Effector CD8-positive, alpha-beta T cell (primary cell): ENCODE results near the gene KCNA3.
A peak's percentile ranks its signal among the peaks of the same experiment; 100 is the strongest.
"Not testable (repeated sequence)": the region's sequence is repeated elsewhere in the genome, so short reads cannot be mapped to it uniquely, and the experiment has no call there.

ENCODE experiments used
- DNase-seq: peaks from one replicate; lab custom pipeline; 2025; lab: John Stamatoyannopoulos, UW

Gene KCNA3

GRCh38 chr1:110680036-110680735, 5.4 kb upstream of the KCNA3 start:
- no peak for DNase-seq

GRCh38 chr1:110677526-110677925, 2.8 kb upstream of the KCNA3 start:
- DNase-seq, result no peak

- DNase-seq, result no peak
Observed at GRCh38 chr1:110676970-110677369, 2.2 kb upstream of the KCNA3 start.

DNA sequence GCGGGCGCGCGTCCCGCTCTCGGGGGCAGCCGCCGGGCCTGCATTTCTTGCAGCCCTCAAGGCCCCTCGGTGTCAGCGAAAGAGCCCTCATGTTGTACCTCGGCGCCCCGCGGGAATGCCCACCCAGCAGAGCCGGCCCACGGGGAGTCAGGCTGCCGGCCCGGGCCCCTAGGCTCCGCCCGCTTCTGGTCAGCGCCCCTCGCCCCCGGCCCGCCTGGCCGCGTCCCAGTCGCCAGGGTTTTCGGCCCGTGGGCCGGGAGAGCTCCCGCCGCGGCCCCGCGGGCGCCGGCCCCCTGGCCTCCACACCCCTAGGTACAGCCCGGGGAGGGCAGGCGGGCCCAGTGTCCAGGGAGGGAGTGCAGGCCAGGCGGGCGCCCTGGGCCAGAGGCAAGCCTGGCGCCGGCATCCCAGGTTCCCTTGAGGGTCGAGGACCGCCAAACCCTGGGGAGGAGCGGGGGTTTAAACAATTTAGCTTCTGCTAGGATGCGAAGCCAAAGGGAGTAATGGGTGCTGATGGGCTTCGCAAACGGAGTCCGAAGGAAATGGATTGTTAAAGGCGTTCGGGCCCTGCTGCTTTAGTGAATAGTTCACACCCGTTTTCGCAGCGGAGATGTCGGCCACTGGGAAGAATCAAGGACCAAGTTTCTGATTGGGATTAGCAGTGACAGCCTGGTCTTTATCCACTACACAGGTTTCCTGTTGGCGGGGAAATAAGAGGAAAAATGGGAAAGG, 486 bp upstream of the KCNA3 start:
- DNase-seq, result no peak

GRCh38 chr1:110673805-110674336, 869 bp downstream of the KCNA3 start:
- DNase-seq, result no peak

DNA sequence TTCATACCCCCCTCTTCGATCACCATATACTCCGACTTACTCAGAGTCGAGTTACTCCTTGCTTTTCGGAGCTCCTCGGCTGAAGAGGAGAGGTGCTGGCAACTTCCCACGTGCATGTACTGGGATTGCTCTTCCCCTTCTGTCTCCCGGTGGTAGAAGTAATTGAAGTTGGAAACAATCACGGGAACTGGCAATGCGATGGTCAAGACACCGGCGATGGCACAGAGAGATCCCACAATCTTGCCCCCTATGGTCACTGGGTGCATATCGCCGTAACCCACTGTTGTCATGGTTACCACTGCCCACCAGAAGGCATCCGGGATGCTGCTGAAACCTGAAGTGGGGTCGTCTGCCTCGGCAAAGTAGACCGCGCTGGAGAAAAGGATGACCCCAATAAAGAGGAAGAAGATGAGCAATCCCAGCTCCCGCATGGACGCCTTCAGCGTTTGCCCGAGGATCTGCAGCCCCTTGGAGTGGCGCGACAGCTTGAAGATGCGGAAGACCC, 1.5 kb downstream of the KCNA3 start:
- DNase-seq, result no peak

DNA sequence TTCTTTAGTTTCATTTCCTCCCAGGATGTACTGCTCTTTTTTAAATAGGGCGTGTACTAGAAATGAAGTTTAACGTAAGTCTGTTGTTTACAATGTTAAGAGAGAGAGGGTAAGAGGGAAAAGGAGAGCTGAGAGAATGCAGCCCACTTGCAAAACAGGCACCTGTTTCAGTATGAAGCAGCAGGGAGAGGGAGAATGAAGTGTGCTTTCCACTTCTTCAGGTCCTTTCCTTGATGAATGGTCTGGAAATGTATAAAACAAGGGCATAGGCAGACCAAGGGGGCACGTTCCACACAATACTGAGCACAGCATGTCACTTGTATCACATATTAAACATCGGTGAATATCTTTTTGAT, 2.0 kb downstream of the KCNA3 start:
- no peak for DNase-seq

DNA sequence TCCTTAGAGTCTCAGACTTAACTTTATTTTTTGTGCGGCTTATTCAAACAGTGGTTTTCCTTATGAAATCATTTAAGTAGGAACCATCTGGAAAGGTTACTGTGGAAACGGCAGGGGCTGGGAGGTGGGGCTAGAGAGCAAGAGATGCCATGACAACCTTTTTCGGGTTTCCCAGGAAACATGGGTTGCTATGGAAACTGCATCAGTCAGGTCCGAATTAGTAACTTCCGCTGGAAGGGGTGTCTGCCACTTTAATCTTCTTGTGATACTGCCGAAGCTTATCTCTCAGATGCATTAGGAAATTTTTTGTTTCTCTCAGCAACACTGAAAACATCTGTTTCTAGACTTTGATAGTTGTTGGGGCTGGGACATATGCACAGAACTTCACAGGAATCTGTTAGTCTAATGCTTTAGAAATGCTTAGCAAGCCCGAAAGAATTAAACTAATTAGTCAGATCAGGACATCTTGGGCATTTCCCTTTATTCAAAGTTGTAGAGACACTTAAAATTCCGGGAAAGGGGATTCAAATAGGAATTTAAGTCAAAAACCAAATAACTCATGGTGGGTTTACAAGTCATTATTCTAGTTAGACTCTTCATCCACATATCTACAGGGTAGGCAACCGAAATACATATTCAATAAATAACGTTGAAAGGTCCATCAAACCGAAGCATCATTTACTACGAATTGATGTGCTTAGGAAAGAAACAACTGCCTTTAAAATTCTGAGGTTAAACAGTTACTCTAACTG, 2.6 kb downstream of the KCNA3 start:
- DNase-seq, result peak; percentile 63

- DNase-seq, result no peak
Observed at GRCh38 chr1:110671361-110671760, 3.4 kb downstream of the KCNA3 start.

DNA sequence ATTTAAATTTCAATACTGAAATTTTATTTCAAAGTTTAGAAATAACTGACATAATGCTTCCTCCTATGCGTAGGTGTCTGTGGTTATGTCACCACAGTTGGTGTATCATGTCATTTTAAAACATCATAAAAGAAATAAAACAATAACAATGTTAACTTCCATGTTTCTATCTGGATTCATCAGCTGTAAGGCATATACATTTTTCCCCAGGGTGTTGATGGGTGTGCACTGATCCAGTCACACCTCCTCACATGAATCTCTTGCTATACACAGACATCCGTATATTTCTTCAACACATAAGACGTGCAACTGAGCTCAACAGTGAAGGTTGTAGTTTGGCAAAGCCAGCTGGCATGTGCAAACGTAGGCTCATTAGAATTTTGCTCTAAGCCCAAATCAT, 6.2 kb downstream of the KCNA3 start:
- no peak for DNase-seq

DNA sequence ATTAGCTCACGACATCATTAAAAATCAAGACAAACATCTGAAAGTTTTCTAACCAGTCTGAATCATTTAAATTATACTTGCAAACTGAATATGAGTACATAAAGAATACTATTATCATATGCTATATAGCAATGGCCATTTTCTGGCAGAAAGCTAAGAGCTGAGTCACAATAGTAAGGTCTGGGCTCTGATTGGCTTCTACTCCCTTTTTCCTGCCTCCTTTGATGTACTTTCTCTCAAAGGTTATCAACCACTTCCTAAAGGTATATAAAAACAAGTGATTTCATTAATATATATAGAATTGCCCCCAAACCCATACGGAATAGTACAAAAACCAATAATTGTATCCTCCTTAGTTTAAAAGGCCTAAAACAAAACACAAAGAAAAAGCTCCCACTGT, 7.0 kb downstream of the KCNA3 start:
- DNase-seq, result no peak

DNA sequence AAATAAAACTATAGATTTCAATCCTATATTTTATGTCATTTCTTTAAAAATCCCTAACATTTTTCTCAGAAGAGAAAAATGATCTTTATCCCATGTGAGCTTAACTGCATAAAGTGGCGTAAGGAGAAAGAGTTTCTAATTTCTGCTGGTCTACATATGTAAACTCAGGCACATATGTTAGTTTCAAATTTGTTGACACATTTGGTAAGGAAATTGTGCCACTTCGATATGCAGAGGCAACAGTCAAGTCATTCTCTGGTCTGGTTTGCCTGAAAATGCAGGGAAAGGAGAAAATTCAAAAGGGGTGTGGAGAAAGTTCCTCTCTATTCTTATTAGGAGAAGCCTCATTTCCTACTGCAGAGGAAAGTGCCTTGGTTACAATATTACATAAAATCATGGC, 11.5 kb downstream of the KCNA3 start:
- no peak for DNase-seq

- not testable (repeated sequence) for DNase-seq
Observed at GRCh38 chr1:110659559-110659958, 15.2 kb downstream of the KCNA3 start.

- no peak for DNase-seq
Observed at GRCh38 chr1:110657351-110657750, 17.4 kb downstream of the KCNA3 start.

DNA sequence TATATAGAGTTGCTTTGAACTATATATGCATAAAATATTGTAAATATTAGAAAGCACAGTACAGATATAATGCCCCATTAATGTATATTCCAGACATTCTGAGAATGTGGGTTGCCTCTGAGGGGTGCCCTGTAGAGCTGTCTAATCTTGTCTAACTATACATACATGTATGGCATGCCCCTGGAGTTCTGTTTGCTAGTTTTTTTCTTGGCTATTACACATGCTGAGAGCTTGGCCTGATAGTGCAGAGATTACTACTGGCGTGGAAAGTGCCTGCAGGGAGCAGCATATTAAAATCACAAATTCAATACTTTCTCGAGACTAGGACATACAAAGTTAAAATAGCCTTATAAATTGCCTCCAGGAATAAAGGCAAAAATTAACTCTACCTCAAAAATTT, 24.1 kb downstream of the KCNA3 start:
- DNase-seq, result no peak

- no peak for DNase-seq
Observed at GRCh38 chr1:110648417-110648816, 26.3 kb downstream of the KCNA3 start.

- no peak for DNase-seq
Observed at GRCh38 chr1:110647254-110647891, 27.4 kb downstream of the KCNA3 start.

DNA sequence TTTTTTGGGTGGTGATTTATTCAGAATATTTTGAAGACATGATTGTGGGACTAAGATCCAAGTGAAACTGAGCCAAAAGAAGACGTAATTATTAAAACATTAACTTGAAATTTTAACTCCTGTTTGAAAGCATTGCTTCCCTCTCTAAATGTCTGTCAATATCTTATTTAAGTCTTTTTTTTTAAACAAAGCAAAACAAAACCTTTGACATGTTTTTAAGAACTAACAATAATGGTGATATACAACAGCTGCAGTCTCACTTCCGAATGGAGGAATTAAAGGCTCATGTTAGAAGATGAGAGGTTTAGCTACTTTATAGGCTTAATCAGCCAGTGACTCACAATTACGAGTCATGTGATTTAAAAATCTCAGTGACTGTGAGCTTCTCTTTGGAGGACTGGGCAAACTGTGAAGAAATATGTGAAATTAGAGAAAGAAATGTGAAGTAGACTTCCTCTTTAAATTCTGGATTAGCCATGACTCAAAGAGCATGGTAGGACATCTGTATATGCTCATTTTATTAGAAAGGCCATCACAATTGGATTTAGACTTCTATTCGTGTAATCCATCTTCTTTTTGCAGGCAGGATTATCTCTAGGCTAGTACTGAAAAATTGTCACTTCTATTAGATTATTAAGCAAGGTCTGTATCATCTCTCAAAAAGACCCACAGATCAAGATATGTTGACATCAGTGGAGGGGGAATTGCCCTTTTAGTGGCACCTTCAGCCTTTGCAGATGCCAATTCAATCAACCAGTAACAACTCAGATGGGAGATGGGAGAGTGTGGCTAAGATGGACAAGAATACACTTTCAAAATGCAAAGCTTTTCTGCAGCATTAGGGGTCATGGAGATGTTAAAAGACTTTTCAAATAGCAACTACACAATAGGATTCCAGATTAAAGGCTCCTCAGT, 28.7 kb downstream of the KCNA3 start:
- no peak for DNase-seq

GRCh38 chr1:110645211-110645610, 29.5 kb downstream of the KCNA3 start:
- DNase-seq, result no peak

GRCh38 chr1:110643879-110644472, 30.8 kb downstream of the KCNA3 start:
- no peak for DNase-seq
